ENCODE measurements around the gene BIRC2.

Gene BIRC2

DNA sequence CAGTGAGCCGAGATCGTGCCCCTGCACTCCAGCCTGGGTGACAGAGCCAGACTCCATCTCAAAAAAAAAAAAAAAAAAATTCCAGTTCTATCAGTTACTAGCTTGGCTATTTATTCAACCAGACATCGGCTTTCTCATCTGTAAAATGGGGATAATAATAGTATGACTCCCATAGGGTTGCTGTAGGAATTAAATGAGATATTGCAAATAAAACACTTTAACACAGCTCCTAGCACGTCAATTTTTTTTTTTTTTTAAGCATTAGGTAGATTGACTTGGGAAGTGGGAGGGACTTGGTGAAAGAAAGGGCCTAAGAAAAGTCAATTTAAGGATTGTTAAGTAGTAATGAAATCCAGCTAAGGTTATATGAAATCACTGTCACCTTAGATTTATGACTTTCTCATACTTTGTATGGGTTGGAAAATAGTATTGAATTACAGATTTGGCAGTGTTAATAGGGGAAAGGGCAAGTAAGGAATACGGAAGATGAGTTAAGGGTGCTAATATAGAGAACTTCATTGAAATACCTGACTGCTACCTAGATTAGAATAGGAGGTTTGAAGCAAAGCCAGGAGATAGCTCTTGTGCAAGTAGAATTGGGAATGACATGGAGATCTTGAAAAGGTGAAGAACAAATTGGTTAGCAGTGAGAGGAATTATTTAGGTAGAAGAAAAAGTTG is 28.8 kb downstream of the BIRC2 start:
- no peak for DNase-seq

DNA sequence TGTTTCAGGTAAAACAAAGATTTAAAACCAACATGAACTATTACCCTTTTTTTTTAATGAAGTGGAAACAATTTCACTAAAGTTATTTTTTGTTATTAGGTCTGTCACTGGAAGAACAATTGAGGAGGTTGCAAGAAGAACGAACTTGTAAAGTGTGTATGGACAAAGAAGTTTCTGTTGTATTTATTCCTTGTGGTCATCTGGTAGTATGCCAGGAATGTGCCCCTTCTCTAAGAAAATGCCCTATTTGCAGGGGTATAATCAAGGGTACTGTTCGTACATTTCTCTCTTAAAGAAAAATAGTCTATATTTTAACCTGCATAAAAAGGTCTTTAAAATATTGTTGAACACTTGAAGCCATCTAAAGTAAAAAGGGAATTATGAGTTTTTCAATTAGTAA is 30.9 kb downstream of the BIRC2 start:
- no peak for DNase-seq

DNA sequence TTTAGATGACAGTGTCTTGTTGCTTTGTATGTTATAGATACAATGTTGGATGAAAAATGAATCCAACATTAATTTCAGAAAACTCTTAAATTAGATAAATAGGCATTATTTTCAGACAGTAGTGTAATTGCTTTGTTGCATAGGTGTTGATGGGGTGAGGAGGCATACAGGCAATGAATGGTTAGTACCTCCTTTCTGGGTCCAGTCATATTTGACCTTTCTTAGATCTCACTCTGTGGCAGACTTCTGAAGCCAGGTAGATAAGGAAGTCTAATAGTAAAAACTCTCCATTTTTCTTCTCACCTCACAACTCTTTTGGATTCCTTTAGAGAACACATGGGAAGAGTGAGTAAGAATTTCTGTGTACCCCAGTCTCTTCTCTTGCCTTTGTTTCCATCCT is 31.8 kb downstream of the BIRC2 start:
- DNase-seq = no peak

DNA sequence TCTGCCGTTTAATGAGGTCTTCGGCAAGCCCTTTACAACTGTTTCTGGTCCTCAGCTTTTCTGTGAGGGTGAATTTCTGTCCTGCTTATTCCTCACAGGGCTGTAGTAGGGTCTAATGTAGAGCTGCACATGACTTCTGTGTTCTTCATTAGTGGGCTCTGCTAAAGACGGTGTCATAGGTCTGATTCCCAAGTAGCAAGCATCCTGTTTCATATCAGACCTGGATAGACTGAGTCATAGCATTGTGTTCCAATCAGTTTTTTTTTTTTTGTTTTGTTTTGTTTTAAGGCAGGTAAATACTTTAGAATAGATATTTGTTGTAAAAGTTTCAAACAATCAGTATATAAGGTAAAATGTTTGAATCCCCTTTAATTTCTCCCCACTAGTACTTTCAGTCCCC is 35.4 kb downstream of the BIRC2 start:
- DNase-seq = no peak

DNA sequence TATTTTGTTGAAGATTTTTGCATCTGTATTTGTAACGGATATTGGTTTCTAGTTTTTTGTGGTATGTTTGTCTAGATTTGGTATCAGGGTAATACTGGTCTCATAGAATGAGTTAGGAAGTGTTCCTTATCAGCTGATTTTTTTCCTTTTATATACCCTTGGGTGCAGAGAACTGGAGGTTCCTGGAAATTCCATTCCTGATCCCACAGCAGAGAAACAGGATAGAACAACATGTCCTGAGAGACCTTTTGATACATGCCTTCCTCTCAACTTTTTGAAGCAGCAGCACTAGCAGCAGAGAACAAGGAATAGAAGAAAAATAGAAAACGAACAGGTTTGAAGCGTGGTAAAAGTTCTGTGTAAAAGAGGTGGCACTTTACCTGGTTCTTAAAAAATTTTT is 36.8 kb downstream of the BIRC2 start:
- DNase-seq = no peak

DNA sequence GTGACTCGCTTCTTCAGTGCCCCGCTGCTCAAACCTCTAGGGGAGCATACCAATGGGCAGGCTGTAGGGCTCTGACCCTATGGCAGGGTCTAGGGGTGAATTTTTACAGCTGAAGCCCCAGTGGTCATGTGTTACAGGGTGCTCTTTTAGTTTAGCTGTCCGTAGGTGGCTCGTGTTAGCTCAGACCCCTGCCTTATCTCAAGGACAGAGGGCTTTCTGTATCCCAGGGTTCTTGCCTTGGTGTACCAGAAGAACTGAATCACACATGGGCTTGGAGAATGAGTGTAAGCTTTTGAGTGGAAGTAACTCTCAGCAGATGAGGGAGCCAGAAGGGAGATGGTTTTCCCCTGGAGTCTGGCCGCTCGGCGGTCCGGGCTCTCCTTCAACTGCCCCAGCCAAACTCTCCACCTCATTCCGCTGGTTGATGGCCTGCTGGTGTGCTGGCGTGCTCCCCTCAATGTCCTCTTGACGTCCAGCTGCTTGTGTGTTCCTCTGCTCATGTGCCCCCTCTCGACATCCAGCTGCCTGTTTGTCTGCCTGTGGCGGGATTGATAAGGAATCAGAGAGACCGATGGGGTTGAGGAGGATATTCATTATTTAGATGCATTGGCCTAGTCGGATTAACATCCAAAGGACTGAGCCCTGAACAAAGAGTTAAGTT is 37.5 kb downstream of the BIRC2 start:
- DNase-seq = no peak

DNA sequence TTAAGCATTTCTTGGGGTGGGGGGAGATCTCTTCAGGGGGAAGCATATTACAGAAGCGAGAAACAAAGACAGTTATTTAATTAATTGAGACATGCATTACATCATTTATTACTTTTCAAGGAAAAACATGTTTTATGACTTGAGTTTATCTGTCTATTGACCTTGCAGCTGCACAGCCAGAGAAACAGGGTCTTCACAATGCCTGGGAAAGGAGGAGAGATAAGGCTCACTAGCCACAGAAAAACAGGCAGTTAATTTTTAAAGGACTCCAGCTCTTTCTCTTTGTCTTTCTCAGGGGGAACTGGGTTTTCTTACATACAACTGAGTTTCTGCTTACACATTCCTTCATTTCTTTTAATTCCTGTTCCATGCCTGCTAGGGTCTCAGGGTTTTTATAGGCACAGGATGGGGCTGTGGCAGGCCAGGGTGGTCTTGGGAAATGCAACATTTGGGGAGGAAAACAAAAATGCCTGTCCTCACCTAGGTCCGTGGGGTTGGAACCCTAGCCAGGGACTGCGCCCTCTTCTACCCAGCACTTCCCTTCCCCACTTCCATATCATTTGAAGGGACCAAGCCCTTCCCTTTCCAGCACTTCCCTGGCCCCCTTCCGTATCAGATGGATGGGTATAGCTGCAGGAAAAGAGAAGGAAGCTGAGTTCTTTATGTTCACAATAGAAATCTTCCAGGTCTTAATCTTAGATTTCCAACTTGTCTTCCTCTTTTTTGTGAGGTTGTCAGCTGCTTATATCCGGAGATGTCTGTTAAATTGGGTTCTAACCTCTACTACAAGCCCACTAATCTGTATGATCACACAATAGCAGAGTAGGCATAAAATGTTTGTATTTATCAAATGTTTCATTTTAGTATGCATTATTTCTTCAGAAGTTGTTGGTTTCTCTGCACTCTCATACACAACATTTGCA is 38.3 kb downstream of the BIRC2 start:
- DNase-seq = no peak

DNA sequence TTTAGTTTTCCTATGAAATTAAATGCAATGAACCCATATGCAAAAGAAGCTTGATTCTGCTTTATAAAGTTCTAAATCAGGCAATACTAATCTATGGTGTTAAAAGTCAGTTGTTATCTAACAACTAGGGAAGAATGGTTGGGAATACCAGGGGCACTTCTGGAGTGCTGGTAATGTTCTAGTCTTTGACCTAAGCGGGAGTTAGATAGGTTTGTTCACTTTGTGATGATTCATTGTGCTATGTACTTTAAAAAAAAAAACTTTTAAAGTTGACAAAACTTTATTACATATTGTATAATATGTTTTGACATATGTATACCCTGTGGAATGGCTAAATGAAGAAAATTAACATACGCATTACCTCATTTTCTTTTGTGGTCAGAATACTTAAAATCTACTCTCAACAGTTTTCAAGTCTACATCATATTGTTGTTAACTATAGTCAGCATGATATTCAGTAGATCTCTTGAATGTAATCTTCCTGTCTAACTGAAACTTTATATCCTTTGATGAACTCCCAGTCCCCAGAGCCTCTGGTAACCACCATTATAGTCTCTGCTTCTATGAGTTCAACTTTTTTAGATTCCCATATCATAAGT is 39.2 kb downstream of the BIRC2 start:
- DNase-seq = no peak

DNA sequence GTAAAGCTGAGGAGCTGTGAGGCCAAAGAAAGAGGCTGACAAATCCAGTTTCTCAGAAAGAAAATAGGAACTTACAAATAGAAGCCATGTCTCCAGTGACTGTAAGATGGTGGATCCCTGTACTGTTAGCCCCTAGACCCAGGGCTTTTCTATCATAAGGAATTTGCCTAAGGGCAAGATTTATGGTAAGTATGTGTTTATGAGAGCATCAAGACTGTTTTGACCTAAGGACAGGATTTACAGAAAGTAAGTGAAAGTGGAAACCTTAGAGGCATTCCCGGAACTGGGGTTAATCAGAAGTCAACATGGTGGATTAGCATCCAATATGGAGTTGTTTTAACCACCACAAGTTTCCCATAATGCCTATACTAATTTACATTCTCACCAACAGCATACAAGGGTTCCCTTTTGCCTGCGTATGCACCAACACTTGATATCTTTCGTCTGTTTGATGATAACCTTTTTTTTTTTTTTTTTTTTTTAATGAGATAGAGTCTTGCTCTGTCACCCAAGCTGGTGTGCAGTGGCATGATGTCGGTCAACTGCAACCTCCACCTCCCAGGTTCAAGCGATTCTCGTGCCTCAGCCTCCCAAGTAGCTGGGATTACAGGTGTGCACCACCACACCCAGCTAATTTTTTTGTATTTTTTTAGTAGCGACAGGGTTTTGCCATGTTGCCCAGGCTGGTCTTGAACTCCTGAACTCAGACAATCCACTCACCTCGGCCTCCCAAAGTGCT is 40.2 kb downstream of the BIRC2 start:
- no peak for DNase-seq

DNA sequence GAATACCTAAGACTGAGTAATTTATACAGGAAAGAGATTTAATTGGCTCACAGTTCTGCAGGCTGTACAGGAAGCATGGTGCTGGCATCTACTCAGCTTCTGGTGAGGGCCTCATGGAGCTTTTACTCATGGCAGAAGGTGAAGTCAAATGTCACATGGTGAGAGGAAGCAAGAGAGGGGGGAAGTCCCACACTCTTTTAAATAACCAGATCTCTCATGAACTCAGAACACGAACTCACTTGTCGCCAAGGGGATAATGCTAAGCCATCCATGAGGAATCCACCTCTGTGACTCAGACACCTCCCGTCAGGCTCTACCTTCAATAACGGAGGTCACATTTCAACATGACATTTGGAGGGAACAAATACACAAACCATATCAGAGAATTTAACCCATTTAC is 42.2 kb downstream of the BIRC2 start:
- DNase-seq = no peak

DNA sequence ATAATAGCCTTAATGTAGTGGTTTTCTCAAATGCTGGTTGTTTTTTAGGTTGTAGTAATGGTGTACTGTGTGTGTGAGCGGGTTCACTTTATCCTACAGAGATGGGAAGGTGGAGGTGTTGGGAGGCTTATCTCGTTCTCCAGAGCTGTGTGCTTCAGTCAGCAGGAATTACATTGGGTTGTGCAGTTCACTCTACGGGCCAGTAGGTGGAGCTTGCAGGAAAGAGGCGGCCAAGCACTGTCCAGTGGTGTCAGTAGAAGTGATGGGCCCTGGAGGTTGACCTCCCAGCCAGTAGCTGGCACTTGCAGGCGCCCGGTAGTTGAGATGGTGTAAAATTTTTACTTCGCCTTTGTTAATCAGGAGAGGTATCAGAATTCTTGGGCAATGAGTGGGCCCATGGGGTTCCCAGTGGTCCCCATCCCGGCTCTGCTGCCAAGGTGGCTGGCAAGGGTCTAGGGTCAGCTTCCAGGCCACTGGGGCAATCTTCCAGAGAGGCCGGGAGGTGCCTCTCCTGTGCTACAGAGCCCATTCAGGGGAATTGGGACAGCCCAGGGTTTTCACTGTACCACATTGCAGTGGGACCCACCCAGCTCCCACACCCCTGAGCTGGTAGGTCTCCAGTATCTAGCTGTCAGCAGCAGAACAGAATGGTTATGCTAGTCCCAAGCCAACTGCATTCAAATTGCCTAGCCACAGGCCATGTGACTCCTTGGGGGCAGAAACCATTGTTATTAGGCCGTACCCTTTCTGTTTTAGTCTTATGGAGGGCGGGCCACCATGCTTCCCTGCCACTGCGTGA is 43.9 kb downstream of the BIRC2 start:
- peak; percentile 73 for DNase-seq

DNA sequence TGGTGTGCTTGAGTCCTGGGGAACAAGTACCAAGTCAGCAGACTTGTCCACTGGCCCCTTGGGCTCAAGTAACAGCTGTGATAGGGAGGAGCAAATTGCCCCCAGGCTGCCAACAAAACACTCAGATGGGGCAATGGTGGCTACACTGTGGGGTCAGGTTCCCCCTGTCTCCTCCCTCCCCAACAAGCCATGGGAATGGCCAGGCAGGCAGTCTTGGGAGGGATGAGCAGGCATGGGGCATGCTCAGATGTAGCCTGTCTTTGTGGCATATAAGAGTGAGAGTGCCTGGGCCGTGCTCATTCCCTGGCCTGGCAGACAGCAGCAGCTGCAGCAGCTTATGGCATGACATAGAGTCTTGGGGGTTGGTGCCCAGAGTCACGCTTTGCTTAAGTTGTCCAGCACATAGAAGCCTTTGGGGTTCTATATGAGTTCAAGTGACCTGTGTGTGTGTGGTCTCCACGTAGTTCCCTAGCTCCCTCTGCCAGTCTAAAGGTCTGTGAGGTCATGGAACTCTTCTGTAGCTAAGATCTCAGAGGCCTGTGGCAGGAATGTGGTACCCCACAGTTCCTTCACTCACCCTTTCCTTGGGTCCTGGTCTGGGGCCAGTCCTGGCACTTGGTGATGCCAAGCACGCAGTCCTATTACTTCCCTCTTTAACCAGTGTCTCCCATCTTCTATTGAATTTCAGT is 44.7 kb downstream of the BIRC2 start:
- no peak for DNase-seq

DNA sequence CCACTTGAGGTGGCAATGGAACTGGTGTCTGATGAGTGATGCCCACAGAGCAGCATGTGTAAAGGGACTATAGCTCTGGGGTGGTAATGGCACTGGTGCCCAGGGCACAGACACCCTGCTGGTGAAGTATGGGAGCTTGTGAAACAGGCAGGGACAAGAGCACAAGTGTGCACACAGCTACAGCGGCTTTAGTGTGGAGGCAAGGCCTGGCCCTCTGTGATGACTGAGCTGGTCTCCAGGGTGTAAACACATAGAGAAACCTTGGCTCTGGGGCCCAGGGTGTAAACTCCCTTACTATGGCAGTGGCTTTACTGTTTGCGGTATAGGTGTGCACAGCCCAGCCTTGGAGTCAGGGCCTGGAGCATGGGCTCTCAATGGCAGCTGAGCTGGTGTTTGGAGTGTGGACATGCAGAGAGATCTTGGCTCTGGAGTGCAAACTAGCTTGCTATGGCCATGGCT is 46.3 kb downstream of the BIRC2 start:
- no peak for DNase-seq

DNA sequence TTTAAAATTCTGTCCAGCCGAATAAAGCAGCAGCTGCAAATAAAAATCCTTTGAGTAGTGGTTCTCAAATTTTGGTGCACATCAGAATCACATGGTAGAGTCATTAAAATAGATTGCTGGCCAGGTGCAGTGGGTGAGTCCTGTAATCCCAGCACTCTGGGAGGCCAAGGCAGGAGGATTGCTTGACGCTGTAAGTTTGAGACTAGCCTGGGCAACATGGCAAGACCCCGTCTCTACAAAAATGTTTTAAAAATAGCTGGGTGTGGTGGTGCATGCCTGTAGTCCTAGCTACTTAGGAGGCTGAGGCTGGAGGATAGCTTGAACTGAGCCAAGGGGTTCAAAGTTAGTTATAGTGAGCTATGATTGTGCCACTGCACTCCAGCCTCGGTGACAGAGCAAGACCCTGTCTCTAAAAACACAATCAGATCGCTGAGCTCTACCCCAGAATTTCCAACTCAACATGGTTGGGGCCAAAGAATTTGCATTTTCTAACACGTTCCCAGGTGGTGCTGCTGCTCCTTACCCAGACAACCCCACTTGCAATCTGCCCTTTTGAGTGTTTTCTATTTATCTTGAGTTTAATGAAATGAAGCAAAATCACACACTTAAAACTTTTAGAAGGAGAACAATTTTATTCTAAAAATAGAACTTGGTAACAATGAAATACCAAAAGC is 48.8 kb downstream of the BIRC2 start:
- DNase-seq = no peak

DNA sequence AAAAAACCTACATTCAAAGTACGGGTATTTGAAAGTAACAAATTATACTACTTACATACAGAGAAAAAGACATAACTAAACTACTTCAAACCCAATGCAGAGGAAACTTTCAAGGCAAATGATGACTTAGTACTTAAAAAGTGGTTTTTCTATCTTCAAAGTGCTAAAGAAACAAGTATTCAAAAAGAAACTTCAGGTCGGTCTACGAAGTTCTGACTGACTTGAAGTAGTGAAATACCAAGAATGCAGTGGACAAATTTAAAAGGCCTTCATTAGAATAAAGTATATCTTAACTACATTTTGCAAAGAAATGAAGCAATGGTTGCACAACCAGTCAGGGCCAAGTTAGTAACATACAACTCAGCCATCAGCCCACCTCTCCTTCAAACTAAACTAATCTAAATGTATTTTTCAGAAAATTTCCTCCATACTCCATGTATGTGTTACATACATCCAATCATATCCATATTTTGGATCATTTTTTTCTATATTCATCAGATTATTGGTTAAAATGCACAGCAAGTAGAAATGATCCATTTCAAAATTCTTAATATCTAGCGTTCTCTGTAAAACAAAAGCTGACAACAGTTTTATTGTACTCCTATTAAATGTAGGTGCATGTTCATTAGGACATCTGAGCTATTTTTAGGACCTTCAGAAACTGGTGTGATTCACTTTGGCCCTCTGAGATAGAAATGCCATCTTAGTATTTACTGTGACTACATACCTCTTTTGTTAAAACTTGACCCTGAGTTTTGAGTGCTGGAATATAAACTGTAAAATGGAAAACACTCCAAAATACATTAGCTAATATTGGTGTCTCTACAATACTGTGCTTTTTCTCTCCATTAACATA is 49.9 kb downstream of the BIRC2 start:
- DNase-seq = no peak

DNA sequence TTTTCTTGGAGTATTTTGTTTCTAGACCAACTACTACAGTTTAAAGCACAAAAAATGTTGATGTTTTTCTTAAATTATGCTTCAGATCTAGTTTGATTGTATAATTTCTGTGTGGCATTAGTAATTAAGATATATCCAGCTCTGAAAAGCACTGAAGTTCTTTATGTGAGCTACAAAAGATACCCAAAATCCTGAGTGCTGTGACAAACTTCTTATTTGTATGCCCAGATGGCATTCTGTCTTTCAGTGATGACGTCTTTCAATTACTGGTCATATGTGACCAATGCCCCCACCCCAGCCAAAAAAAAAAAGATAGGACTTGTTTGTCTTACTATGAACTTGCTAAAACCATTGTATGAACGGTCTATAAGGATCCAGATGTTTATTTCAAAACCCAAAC is 51.3 kb downstream of the BIRC2 start:
- no peak for DNase-seq

DNA sequence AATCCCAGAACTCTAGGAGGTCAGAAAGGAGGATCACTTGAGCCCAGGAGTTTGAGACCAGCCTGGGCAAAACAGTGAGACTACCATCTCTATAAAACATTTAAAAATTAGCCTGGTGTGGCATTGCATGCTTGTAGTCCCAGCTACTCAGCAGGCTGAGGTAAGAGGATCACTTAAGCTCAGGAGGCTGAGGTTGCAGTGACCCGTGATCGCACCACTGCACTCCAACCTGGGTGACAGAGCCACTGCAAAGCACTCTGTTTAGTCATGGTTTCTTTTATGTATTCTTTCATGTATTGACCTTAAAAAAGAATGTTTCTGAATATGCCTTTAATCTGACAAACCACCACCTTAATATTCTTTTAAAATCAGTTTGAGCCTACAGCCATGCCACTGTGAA is 52.2 kb downstream of the BIRC2 start:
- DNase-seq = no peak

DNA sequence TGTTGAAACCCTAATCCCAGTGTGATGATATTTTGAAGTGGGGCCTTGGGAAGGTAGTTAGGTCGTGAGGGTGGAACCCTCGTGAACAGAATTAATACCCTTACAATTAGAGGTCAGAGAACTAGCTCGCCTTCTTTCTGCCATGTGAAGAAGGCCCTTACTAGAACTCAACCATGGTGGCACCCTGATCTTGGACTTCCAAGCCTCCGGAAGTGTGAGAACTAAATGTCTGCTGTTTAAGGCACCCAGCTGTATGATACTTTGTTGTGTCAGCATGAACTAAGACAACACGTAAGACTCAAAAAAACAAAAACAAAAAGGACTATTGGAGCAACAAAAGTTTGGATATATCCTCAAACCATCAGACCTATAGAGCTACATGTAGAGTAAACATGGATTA is 53.6 kb downstream of the BIRC2 start:
- DNase-seq = no peak

DNA sequence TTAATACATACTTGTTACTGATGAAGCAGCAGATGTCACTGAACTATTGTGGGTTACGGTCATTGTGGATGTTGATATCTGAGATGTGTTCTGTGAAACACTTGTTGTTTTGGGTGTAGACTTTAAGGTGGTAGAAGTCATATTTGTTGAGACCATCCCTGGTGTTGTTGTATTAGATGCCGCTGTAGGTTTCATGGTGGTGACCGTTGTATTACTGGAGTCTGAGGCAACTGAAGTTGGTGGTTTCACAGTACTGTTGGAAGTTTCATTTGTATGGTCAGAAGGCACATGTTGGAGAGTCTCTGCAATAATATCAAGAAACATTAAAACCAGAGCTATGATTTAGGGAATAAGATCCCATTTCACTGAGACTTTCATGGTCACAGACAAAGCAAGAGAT is 54.9 kb downstream of the BIRC2 start:
- DNase-seq = no peak

DNA sequence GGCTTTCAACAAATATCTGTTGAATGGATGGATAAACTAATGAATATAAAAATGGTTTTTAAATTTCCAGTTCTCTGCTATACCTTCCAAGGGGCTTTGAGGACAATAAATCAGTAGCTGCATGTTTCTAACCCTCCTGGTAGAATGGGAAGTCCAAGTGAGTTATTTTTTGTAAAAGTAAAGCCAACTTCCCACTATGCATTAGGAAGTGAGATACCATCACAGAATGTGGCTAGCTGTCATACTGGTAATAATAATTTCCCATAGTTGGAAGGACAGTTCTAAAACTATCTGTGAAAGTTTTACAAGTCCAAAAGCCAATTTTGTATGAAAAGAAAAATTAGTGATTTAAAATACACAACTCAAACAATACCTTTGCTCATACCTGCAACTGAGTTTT is 55.5 kb downstream of the BIRC2 start:
- DNase-seq = no peak
